ENCODE measurements around the gene FXYD1.
A peak's percentile ranks its signal among the peaks of the same experiment; 100 is the strongest.

FXYD1 gene

GRCh38 chr19:35120492-35120891, 18.1 kb upstream of the FXYD1 start:
- peak; percentile 90 for DNase-seq (ENCODE audit: extremely low read depth, low read depth)
- TF ChIP-seq CTCF (IDR thresholded peaks at IDR 0.05; ENCODE audit: low read depth, low read length, missing control alignments) = no peak
- H3K4me3 ChIP-seq (replicated peaks; ENCODE audit: low read depth, low read length) = no peak overlapping the region

- H3K4me3 ChIP-seq (replicated peaks; ENCODE audit: low read depth, low read length) = no peak overlapping the region
- DNase-seq (ENCODE audit: extremely low read depth, low read depth) = no peak
- TF ChIP-seq CTCF (IDR thresholded peaks at IDR 0.05; ENCODE audit: low read depth, low read length, missing control alignments) = no peak
These were observed 17.7 kb upstream of the FXYD1 start for GRCh38 chr19:35120898-35121297.

DNA sequence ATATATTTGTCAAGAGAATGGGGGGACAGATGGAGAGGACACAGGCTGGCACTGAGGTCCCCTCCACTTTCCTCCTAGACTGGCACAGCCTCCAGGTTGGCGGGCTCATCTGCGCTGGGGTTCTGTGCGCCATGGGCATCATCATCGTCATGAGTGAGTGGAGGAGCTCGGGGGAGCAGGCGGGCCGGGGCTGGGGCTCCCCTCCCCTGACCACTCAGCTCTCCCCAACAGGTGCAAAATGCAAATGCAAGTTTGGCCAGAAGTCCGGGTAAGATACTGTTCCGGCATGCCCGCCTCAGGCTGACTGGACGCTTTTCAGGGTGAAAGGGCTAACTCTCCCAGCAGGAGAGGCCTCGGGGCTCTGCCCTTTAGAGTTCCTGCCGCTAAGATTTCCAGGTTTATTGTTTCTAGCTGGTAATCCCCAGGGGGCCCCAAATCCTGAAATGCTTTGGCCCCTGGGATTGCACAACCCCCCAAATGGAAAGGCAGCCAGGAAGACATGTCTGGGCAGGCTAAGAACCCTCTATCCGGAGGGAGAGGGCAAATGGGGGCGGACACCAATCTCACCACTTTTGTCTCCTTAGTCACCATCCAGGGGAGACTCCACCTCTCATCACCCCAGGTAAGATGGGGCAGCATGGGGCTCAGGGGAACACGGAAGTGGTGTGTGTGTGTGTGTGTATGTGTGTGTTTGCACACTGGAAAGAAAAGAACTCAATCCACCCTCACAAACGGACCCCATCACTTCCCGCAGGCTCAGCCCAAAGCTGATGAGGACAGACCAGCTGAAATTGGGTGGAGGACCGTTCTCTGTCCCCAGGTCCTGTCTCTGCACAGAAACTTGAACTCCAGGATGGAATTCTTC, 15.7 kb upstream of the FXYD1 start:
- H3K4me3 ChIP-seq (replicated peaks; ENCODE audit: low read depth, low read length) = no peak overlapping the region
- TF ChIP-seq CTCF (IDR thresholded peaks at IDR 0.05; ENCODE audit: low read depth, low read length, missing control alignments) = no peak
- no peak for DNase-seq (ENCODE audit: extremely low read depth, low read depth)

- TF ChIP-seq CTCF (IDR thresholded peaks at IDR 0.05; ENCODE audit: low read depth, low read length, missing control alignments) = no peak
- peak overlapping the region; percentile 60; the same call in 1 of the 2 replicates for H3K4me3 ChIP-seq (replicated peaks; ENCODE audit: low read depth, low read length)
- no peak for DNase-seq (ENCODE audit: extremely low read depth, low read depth)
These were observed 15.1 kb upstream of the FXYD1 start for GRCh38 chr19:35123573-35123972.

DNA sequence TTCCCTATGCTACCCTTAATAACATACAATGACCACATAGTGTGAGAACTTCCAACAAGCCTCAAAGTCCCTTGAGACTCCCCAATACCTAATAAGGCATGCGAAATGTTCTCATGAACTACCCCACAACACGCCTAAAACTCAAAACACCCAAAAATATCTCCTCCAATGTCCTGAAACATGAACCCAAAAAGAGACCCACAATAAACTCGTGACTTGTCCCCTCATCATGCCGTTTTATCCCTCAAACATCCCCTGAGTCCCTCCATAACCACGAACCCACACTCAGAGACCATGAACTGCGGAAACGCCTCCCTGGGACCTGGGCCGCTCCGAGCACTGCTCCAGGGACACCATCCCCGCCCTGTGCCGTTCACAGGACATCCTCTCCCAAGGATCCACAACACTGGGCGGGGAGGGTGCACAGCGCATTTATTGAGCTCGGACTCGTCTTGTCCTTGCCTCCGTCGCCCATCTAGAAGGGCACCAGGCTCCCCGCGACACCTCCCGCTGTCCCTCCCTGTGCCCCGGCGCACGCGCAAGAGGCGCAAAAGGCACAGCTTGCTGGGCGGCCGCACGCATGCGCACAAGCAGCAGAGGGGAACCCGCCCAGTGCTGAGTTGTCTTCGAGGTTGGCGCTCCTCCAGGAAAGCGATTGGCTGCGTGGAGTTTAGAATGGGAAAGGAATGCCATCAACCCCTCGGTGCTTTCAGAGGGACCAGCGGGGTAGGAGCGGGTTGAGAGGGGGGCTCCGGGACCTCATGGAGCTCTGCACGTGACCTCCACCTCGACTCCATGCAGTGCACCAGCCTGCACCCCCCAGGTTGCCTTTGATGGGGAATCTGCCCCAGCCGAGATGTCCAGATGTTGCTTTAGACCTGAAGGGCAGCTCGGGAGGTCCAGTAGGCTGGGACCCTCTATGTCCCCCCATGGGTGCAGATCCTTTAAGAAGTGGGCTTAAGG, 14.2 kb upstream of the FXYD1 start:
- DNase-seq (ENCODE audit: extremely low read depth, low read depth) = peak; percentile 71
- no peak for TF ChIP-seq CTCF (IDR thresholded peaks at IDR 0.05; ENCODE audit: low read depth, low read length, missing control alignments)
- peak overlapping the region; percentile 60 for H3K4me3 ChIP-seq (replicated peaks; ENCODE audit: low read depth, low read length)

DNA sequence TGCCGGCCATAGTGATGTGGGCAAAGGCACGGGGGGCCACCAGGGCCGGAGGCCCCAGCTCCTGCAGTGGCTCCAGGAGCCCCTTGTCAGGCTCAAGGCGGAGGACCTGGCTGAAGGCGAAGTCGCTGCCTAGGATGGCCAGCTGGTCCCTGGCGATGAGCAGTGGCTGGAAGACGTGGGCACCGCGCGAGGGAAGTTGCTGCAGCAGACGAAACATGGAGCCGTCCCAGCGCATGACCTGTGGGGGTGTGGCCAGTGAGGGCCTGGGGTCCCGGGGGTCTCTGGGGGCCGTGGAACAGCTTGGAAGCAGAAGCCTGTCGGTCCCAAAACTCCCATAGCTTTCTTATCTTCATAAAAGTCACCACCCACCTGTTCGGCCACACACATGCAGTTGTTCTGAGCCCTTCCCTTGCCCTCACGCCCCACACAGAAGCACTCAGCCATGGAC, 13.3 kb upstream of the FXYD1 start:
- H3K4me3 ChIP-seq (replicated peaks; ENCODE audit: low read depth, low read length) = no peak overlapping the region
- DNase-seq (ENCODE audit: extremely low read depth, low read depth) = no peak
- no peak for TF ChIP-seq CTCF (IDR thresholded peaks at IDR 0.05; ENCODE audit: low read depth, low read length, missing control alignments)

Measured in HFF-Myc (cell line).